H9 (cell line): ENCODE measurements around the gene SNX27. TPM values are rescaled to one million over a fixed set of nuclear protein-coding genes. Genes with fewer than 3 reads are reported as not detected.

Experiments
- DNase-seq: peaks from one replicate; pipeline ENCODE4 v3.0.0-alpha.2; 2017
- H2AFZ ChIP-seq: one replicate; pipeline ENCODE4 v1.6.1; 2013; ENCODE audit warnings: mild to moderate bottlenecking, low read length, control low read depth, moderate library complexity
- H2AK5ac ChIP-seq: 2 replicates; pipeline ENCODE4 v1.6.1; 2013; ENCODE audit warnings: low read length, control low read depth, mixed read lengths; ENCODE audit not compliant: insufficient read length
- H2BK120ac ChIP-seq: one replicate; pipeline ENCODE4 v1.6.1; 2013; ENCODE audit warnings: low read depth, mild to moderate bottlenecking, low read length, control low read depth, inconsistent platforms; ENCODE audit not compliant: poor library complexity, severe bottlenecking
- H2BK12ac ChIP-seq: 2 replicates; pipeline ENCODE4 v1.6.1; 2013; ENCODE audit warnings: low read length, control low read depth, mixed read lengths, low read depth; ENCODE audit not compliant: insufficient read length
- H2BK15ac ChIP-seq: 2 replicates; pipeline ENCODE4 v1.6.1; 2013; ENCODE audit warnings: low read depth, low read length, control low read depth
- H2BK20ac ChIP-seq: one replicate; pipeline ENCODE4 v1.6.1; 2013; ENCODE audit warnings: low read depth, mild to moderate bottlenecking, low read length, control low read depth, inconsistent platforms; ENCODE audit not compliant: poor library complexity, severe bottlenecking
- H2BK5ac ChIP-seq: 2 replicates; pipeline ENCODE4 v1.6.1; 2013; ENCODE audit warnings: low read length, control low read depth, mixed read lengths; ENCODE audit not compliant: insufficient read length
- H3K14ac ChIP-seq: 2 replicates; pipeline ENCODE4 v1.6.1; 2013; ENCODE audit warnings: low read length, control low read depth; ENCODE audit not compliant: insufficient read depth
- H3K18ac ChIP-seq: 2 replicates; pipeline ENCODE4 v1.6.1; 2013; ENCODE audit warnings: low read depth, mild to moderate bottlenecking, mixed read lengths, low read length, control low read depth; ENCODE audit not compliant: insufficient read length
- H3K23ac ChIP-seq: 2 replicates; pipeline ENCODE4 v1.6.1; 2013; ENCODE audit warnings: low read length, control low read depth, mixed read lengths, low read depth; ENCODE audit not compliant: insufficient read length
- H3K23me2 ChIP-seq: 2 replicates; pipeline ENCODE4 v1.6.1; 2013; ENCODE audit warnings: low read depth, mild to moderate bottlenecking, mixed read lengths, low read length, control low read depth; ENCODE audit not compliant: insufficient read length, poor library complexity, severe bottlenecking
- H3K27ac ChIP-seq: 2 replicates; pipeline ENCODE4 v1.5.1; 2013; ENCODE audit warnings: low read length, control low read depth, mixed read lengths, low read depth; ENCODE audit not compliant: insufficient read length
- H3K27me3 ChIP-seq: 2 replicates; pipeline ENCODE4 v1.6.1; 2013; ENCODE audit warnings: low read length, control low read depth, inconsistent platforms; ENCODE audit not compliant: insufficient read depth
- H3K4ac ChIP-seq: 2 replicates; pipeline ENCODE4 v1.6.1; 2013; ENCODE audit warnings: low read depth, mild to moderate bottlenecking, control low read depth, inconsistent platforms, low read length, moderate library complexity
- H3K4me1 ChIP-seq: 2 replicates; pipeline ENCODE4 v1.6.1; 2013; ENCODE audit warnings: low read length, control low read depth, inconsistent platforms; ENCODE audit not compliant: insufficient read depth
- H3K4me2 ChIP-seq: 2 replicates; pipeline ENCODE4 v1.6.1; 2013; ENCODE audit warnings: low read length, control low read depth, mixed read lengths; ENCODE audit not compliant: insufficient read length, insufficient read depth
- H3K56ac ChIP-seq: 2 replicates; pipeline ENCODE4 v1.6.1; 2013; ENCODE audit warnings: low read depth, mild to moderate bottlenecking, mixed read lengths, low read length, control low read depth; ENCODE audit not compliant: insufficient read length
- H3K79me1 ChIP-seq: 2 replicates; pipeline ENCODE4 v1.6.1; 2013; ENCODE audit warnings: low read depth, mild to moderate bottlenecking, moderate library complexity, low read length, control low read depth, inconsistent platforms; ENCODE audit not compliant: insufficient read depth, poor library complexity, severe bottlenecking
- H3K79me2 ChIP-seq: 2 replicates; pipeline ENCODE4 v1.6.1; 2013; ENCODE audit warnings: low read length, control low read depth, inconsistent platforms; ENCODE audit not compliant: insufficient read depth
- H3K9ac ChIP-seq: 2 replicates; pipeline ENCODE4 v1.6.1; 2013; ENCODE audit warnings: low read length, control low read depth, mixed read lengths; ENCODE audit not compliant: insufficient read length; ENCODE audit errors: extremely low read depth
- H3K9me3 ChIP-seq: one replicate; pipeline ENCODE4 v1.6.1; 2013; ENCODE audit warnings: low read depth, low read length, inconsistent platforms; ENCODE audit not compliant: control insufficient read depth
- H3T11ph ChIP-seq: one replicate; pipeline ENCODE4 v1.6.1; 2013; ENCODE audit warnings: mild to moderate bottlenecking, low read length, control low read depth, inconsistent platforms
- H4K20me1 ChIP-seq: one replicate; pipeline ENCODE4 v1.6.1; 2013; ENCODE audit not compliant: control insufficient read depth, insufficient read length, insufficient read depth
- H4K5ac ChIP-seq: 2 replicates; pipeline ENCODE4 v1.6.1; 2013; ENCODE audit warnings: low read depth, mild to moderate bottlenecking, mixed read lengths, low read length, control low read depth; ENCODE audit not compliant: insufficient read length
- H4K8ac ChIP-seq: replicated peaks from 2 replicates; pipeline ENCODE4 v1.6.1; 2013; ENCODE audit warnings: low read length, control low read depth, mixed read lengths, low read depth; ENCODE audit not compliant: insufficient read length
- H4K91ac ChIP-seq: 2 replicates; pipeline ENCODE4 v1.6.1; 2013; ENCODE audit warnings: low read depth, mild to moderate bottlenecking, moderate library complexity, mixed read lengths, low read length, control low read depth; ENCODE audit not compliant: insufficient read length
- H3K27ac Mint-ChIP-seq, 3 experiments: 2 replicates in 2 of 3; 3 replicates in 1 of 3; pipeline ENCODE4 v1.8.0; 2020 to 2021; ENCODE audit warnings: mixed read lengths in 3 of 3, mild to moderate bottlenecking in 1 of 3, moderate library complexity in 1 of 3
- H3K27me3 Mint-ChIP-seq: 2 replicates; pipeline ENCODE4 v1.8.0; 2021; ENCODE audit warnings: low read depth, mild to moderate bottlenecking, moderate library complexity, mixed read lengths
- H3K36me3 Mint-ChIP-seq, 3 experiments: 2 replicates in 2 of 3; 3 replicates in 1 of 3; pipeline ENCODE4 v1.8.0; 2020 to 2021; ENCODE audit warnings: low read depth in 3 of 3, mixed read lengths in 3 of 3; ENCODE audit not compliant: insufficient read depth in 1 of 3
- H3K4me1 Mint-ChIP-seq, 2 experiments: 2 replicates each; pipeline ENCODE4 v1.8.0; 2020; ENCODE audit warnings: mixed read lengths in 2 of 2
- H3K4me3 Mint-ChIP-seq, 2 experiments: 2 replicates in 1 of 2; 3 replicates in 1 of 2; pipeline ENCODE4 v1.8.0; 2020 to 2021; ENCODE audit warnings: mild to moderate bottlenecking in 2 of 2, mixed read lengths in 2 of 2, moderate library complexity in 1 of 2
- H3K9me3 Mint-ChIP-seq, 2 experiments: 2 replicates in 1 of 2; 3 replicates in 1 of 2; pipeline ENCODE4 v1.8.0; 2020; ENCODE audit warnings: mild to moderate bottlenecking in 2 of 2, mixed read lengths in 2 of 2, moderate library complexity in 1 of 2
- WGBS: extraction: QIAGEN DNeasy Blood & Tissue Kit; methylation state at CpG from one replicate; pipeline ENCODE4 v1.1.7; 2013; ENCODE audit warnings: missing lambda C conversion rate, low lambda C conversion rate, mixed read lengths; ENCODE audit not compliant: insufficient read length; ENCODE audit errors: extremely low coverage; 5-methylcytosine and 5-hydroxymethylcytosine counted together
- total RNA-seq: library from RNA; stranded (reverse); gene quantifications from 2 replicates; pipeline ENCODE4 v1.2.1, GENCODE V29; 2021
- TF ChIP-seq, protein P1 (sequence below): fragments of 200-600 bp; sonication (generic); conservative IDR thresholded peaks from 3 replicates; pipeline ENCODE4 v1.8.0; 2021; ENCODE audit warnings: antibody characterized with exemption, mild to moderate bottlenecking

The SNX27 gene
- total RNA-seq, 1 experiment from 2014 or later = 48.9 TPM

DNA sequence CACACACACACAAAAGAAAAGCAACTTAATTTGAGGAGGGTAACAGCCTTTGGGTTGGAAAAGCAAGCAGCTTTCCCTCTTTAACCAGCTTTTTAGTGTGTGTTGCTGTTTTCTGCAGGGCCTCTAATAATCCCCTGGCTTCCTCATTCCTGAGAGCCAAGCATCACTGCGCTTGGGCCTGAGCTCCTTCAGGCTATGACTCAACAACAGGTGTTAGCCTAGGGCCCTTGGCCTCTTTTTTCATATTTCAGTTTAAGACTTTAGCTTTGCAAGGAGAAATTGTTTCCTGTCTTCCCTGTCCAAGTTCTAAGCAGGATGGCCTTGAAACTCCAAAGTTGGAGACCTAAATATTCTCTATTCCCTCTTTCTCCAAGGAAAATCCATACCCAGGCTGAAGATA is 26.2 kb upstream of the SNX27 start:
- peak overlapping the region in 1 of 3 experiments; percentile 53; a peak in 1 of 7 replicates for H3K27ac Mint-ChIP-seq

More for the DNA sequence above, 26.2 kb upstream of the SNX27 start:
- no peak overlapping the region for H3K4ac ChIP-seq
- no peak overlapping the region for H2BK20ac ChIP-seq
- H3K18ac ChIP-seq = no peak overlapping the region
- H3K9me3 ChIP-seq = no peaks in the 10 kb centered on the region
- no peaks in the 10 kb centered on the region for H3K23me2 ChIP-seq
- no peak overlapping the region for H3K27ac ChIP-seq
- no peak overlapping the region for H2BK15ac ChIP-seq
- H3K56ac ChIP-seq = no peak overlapping the region
- H4K91ac ChIP-seq = no peak overlapping the region
- H3K23ac ChIP-seq = no peak overlapping the region
- Mint-ChIP-seq H3K9me3 (peaks cover under 1 to 2% of the 10 kb centered on the region in 2 experiments; a peak in 4 of 5 replicates), H3K36me3 (peaks cover 2 to 20% (median 4%) of the 10 kb centered on the region in 3 experiments; a peak in 5 of 7 replicates), H3K4me3 (no peak overlapping the region), H3K4me1 (peaks cover 5 to 13% of the 10 kb centered on the region in 2 experiments), H3K27me3 (no peaks in the 10 kb centered on the region)
- H3K9ac ChIP-seq = no peak overlapping the region
- H2BK120ac ChIP-seq = no peak overlapping the region
- DNase-seq = no peak
- H3K4me1 ChIP-seq = no peaks in the 10 kb centered on the region
- H3K14ac ChIP-seq = no peak overlapping the region
- H3K79me1 ChIP-seq = no peaks in the 10 kb centered on the region
- TF ChIP-seq, protein P1, sequence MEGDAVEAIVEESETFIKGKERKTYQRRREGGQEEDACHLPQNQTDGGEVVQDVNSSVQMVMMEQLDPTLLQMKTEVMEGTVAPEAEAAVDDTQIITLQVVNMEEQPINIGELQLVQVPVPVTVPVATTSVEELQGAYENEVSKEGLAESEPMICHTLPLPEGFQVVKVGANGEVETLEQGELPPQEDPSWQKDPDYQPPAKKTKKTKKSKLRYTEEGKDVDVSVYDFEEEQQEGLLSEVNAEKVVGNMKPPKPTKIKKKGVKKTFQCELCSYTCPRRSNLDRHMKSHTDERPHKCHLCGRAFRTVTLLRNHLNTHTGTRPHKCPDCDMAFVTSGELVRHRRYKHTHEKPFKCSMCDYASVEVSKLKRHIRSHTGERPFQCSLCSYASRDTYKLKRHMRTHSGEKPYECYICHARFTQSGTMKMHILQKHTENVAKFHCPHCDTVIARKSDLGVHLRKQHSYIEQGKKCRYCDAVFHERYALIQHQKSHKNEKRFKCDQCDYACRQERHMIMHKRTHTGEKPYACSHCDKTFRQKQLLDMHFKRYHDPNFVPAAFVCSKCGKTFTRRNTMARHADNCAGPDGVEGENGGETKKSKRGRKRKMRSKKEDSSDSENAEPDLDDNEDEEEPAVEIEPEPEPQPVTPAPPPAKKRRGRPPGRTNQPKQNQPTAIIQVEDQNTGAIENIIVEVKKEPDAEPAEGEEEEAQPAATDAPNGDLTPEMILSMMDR = no peak
- WGBS = no CpG with 5 or more reads among the region's 1 CpG
- H2BK12ac ChIP-seq = no peak overlapping the region
- no peak overlapping the region for H3K4me2 ChIP-seq
- H4K8ac ChIP-seq = no peak overlapping the region
- no peaks in the 10 kb centered on the region for H4K20me1 ChIP-seq
- no peak overlapping the region for H2BK5ac ChIP-seq
- H3K79me2 ChIP-seq = no peaks in the 10 kb centered on the region
- no peak overlapping the region for H2AK5ac ChIP-seq
- no peak overlapping the region for H2AFZ ChIP-seq
- no peak overlapping the region for H4K5ac ChIP-seq
- no peak overlapping the region for H3T11ph ChIP-seq
- H3K27me3 ChIP-seq = no peaks in the 10 kb centered on the region
